NCI-H1694 treated with DMSO at 0.1 percent for 48 hours (cell line): ENCODE results near the gene VRTN.
"Not testable (repeated sequence)": the region's sequence is repeated elsewhere in the genome, so short reads cannot be mapped to it uniquely, and the experiment has no call there.

Experiments
- DNase-seq: peaks from one replicate; lab custom pipeline; 2025; lab: John Stamatoyannopoulos, UW

Gene VRTN

GRCh38 chr14:74348241-74348734 lies at the start of gene VRTN:
Gene VRTN (plus strand): TSS chr14:74348471. CDS start chr14:74356784, 8,313 bp downstream.
- no peak for DNase-seq

GRCh38 chr14:74299061-74299545 lies 49.2 kb upstream of the VRTN start:
- no peak for DNase-seq

GRCh38 chr14:74301594-74302151 lies 46.6 kb upstream of the VRTN start:
- no peak for DNase-seq

- peak; percentile 69 for DNase-seq
Measured at GRCh38 chr14:74302152-74302628, 46.1 kb upstream of the VRTN start.

GRCh38 chr14:74302634-74303569 lies 45.4 kb upstream of the VRTN start, which contains the start of gene ABCD4:
Gene ABCD4 (minus strand): TSS chr14:74302934. CDS start chr14:74302912, 22 bp downstream.
- DNase-seq: peak; percentile 95

- no peak for DNase-seq
Measured at GRCh38 chr14:74308695-74309094, 39.6 kb upstream of the VRTN start.

GRCh38 chr14:74309125-74310022 lies 38.9 kb upstream of the VRTN start:
- DNase-seq: no peak

- DNase-seq: no peak
Measured at GRCh38 chr14:74312161-74312560, 36.1 kb upstream of the VRTN start.

- DNase-seq: no peak
Measured at GRCh38 chr14:74313601-74314000, 34.7 kb upstream of the VRTN start.

- DNase-seq: no peak
Measured at GRCh38 chr14:74314576-74314975, 33.7 kb upstream of the VRTN start.

GRCh38 chr14:74324931-74325361 lies 23.3 kb upstream of the VRTN start:
- peak; percentile 75 for DNase-seq

- DNase-seq: no peak
Measured at GRCh38 chr14:74325446-74325845, 22.8 kb upstream of the VRTN start.

GRCh38 chr14:74326369-74327152 lies 21.7 kb upstream of the VRTN start:
- DNase-seq: peak; percentile 13

GRCh38 chr14:74329950-74330552 lies 18.2 kb upstream of the VRTN start:
- DNase-seq: not testable (repeated sequence)

- no peak for DNase-seq
Measured at GRCh38 chr14:74333909-74334308, 14.4 kb upstream of the VRTN start.

- DNase-seq: no peak
Measured at GRCh38 chr14:74346341-74346740, 1.9 kb upstream of the VRTN start.

GRCh38 chr14:74347097-74347794 lies 1.0 kb upstream of the VRTN start:
- DNase-seq: no peak

- DNase-seq: no peak
Measured at GRCh38 chr14:74347795-74348100, 523 bp upstream of the VRTN start.

GRCh38 chr14:74348735-74349463 lies 628 bp downstream of the VRTN start:
- DNase-seq: no peak
